Omental fat pad (tissue), 4 donors: ENCODE measurements around the gene HSD11B1L. TPM values are rescaled to one million over a fixed set of nuclear protein-coding genes. Genes with fewer than 3 reads are reported as not detected.
"Not testable (repeated sequence)": the region's sequence is repeated elsewhere in the genome, so short reads cannot be mapped to it uniquely, and the experiment has no call there.

ENCODE experiments used
- ATAC-seq: fragments of 150-250 bp; one replicate; pipeline ENCODE4 v1.9.1; 2016; ENCODE audit warnings: mild to moderate bottlenecking, moderate library complexity; ENCODE audit not compliant: low FRiP score
- DNase-seq: peaks from one replicate; pipeline ENCODE4 v3.0.0-alpha.2; 2019; ENCODE audit warnings: low spot score
- CTCF ChIP-seq, 3 donors: fragments of 450-650 bp; IDR thresholded peaks; one replicate each; pipeline ENCODE4 v1.5.1; 2016 to 2017; ENCODE audit warnings: antibody characterized with exemption in 3 of 3, mild to moderate bottlenecking in 3 of 3, moderate library complexity in 2 of 3
- total RNA-seq, 4 donors: library from RNA; depleted of rRNA; stranded (reverse); fragments of >200 nt; gene quantifications; one replicate each; pipeline ENCODE4 v1.1.0, GENCODE V29; 2016

HSD11B1L gene
- total RNA-seq, 4 donors from 2014 or later = 4.3 to 9.5 (median 7.8) TPM

GRCh38 chr19:5686326-5686646, 5.5 kb downstream of the HSD11B1L start:
- ATAC-seq (no peak), DNase-seq (no peak)
- TF ChIP-seq CTCF (IDR thresholded peaks at IDR 0.05) = no peak

- ATAC-seq (peak; percentile 90), DNase-seq (peak; percentile 99)
- TF ChIP-seq CTCF (IDR thresholded peaks at IDR 0.05) = peak in 2 of 3 donors; percentile 15 to 28
Observed at GRCh38 chr19:5686647-5687359, 6.0 kb downstream of the HSD11B1L start.

- ATAC-seq (no peak), DNase-seq (no peak)
- TF ChIP-seq CTCF (IDR thresholded peaks at IDR 0.05) = no peak
Observed at GRCh38 chr19:5687360-5688198, 6.8 kb downstream of the HSD11B1L start.

GRCh38 chr19:5688262-5688881, 7.5 kb downstream of the HSD11B1L start:
- not testable (repeated sequence) for DNase-seq

GRCh38 chr19:5690125-5690954, 9.5 kb downstream of the HSD11B1L start, which contains the start of gene RPL36:
RPL36 (plus strand) TSS chr19:5690295; CDS start chr19:5690508, 213 bp downstream.
- DNase-seq = peak; percentile 97
- peak; percentile 68 for ATAC-seq
- peak in 2 of 3 donors; percentile 73 to 92 for TF ChIP-seq CTCF (IDR thresholded peaks at IDR 0.05)

More at GRCh38 chr19:5688262-5688881, 7.5 kb downstream of the HSD11B1L start:
- ATAC-seq = not testable (repeated sequence)

- ATAC-seq (no peak), DNase-seq (no peak)
- no peak for TF ChIP-seq CTCF (IDR thresholded peaks at IDR 0.05)
Observed at GRCh38 chr19:5690955-5691821, 10.4 kb downstream of the HSD11B1L start.
